Loucy (cell line): ENCODE measurements around the gene KCNJ18.

Experiments
- EZH2phosphoT487 ChIP-seq: fragments of 200-600 bp; IDR thresholded peaks from 2 replicates; pipeline ENCODE4 v1.6.1; 2018; ENCODE audit warnings: antibody characterized with exemption, mild to moderate bottlenecking, moderate library complexity, borderline replicate concordance
- TF ChIP-seq, protein P1 (sequence below): fragments of 200-600 bp; sonication (generic); conservative IDR thresholded peaks from 2 replicates; pipeline ENCODE4 v1.5.1; 2014; ENCODE audit warnings: mild to moderate bottlenecking, antibody characterized with exemption, low read length

GRCh38 chr17:21679256-21680146, 12.8 kb upstream of the KCNJ18 start:
- TF ChIP-seq, protein P1, sequence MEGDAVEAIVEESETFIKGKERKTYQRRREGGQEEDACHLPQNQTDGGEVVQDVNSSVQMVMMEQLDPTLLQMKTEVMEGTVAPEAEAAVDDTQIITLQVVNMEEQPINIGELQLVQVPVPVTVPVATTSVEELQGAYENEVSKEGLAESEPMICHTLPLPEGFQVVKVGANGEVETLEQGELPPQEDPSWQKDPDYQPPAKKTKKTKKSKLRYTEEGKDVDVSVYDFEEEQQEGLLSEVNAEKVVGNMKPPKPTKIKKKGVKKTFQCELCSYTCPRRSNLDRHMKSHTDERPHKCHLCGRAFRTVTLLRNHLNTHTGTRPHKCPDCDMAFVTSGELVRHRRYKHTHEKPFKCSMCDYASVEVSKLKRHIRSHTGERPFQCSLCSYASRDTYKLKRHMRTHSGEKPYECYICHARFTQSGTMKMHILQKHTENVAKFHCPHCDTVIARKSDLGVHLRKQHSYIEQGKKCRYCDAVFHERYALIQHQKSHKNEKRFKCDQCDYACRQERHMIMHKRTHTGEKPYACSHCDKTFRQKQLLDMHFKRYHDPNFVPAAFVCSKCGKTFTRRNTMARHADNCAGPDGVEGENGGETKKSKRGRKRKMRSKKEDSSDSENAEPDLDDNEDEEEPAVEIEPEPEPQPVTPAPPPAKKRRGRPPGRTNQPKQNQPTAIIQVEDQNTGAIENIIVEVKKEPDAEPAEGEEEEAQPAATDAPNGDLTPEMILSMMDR = no peak
- TF ChIP-seq EZH2phosphoT487 = no peak
